ENCODE data around the gene OLFM3. TPM values are rescaled to one million over a fixed set of nuclear protein-coding genes. Genes with fewer than 3 reads are reported as not detected.

Gene OLFM3
- total and polyA plus RNA-seq, 9 donors: 0.33 TPM; not detected in 8

DNA sequence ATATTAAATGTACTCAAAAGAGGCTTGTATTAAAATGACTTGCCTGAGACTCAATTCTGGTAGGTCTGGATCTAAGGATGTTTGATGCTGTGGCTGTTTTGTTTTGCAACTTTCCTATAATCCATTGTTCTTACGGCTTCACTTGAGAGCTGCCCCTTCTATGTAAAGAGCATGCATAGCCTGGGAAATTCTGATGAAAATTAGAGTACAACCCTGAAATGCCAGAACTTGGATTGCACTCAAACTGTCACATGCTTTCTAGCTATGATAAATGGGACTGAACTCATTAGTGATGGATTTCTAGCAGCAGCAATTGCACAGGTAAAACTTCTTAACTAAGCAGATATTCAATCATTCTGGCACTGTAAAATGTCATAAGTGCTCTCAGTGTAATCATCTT is 67.9 kb downstream of the OLFM3 start:
- TF ChIP-seq EP300 (IDR thresholded peaks at IDR 0.05): no peak
- TF ChIP-seq, protein P1, sequence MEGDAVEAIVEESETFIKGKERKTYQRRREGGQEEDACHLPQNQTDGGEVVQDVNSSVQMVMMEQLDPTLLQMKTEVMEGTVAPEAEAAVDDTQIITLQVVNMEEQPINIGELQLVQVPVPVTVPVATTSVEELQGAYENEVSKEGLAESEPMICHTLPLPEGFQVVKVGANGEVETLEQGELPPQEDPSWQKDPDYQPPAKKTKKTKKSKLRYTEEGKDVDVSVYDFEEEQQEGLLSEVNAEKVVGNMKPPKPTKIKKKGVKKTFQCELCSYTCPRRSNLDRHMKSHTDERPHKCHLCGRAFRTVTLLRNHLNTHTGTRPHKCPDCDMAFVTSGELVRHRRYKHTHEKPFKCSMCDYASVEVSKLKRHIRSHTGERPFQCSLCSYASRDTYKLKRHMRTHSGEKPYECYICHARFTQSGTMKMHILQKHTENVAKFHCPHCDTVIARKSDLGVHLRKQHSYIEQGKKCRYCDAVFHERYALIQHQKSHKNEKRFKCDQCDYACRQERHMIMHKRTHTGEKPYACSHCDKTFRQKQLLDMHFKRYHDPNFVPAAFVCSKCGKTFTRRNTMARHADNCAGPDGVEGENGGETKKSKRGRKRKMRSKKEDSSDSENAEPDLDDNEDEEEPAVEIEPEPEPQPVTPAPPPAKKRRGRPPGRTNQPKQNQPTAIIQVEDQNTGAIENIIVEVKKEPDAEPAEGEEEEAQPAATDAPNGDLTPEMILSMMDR (IDR thresholded peaks at IDR 0.05): no peak
- no peak for TF ChIP-seq POLR2A (IDR thresholded peaks at IDR 0.05)
- H3K27me3 ChIP-seq: no peaks in the 10 kb centered on the region

DNA sequence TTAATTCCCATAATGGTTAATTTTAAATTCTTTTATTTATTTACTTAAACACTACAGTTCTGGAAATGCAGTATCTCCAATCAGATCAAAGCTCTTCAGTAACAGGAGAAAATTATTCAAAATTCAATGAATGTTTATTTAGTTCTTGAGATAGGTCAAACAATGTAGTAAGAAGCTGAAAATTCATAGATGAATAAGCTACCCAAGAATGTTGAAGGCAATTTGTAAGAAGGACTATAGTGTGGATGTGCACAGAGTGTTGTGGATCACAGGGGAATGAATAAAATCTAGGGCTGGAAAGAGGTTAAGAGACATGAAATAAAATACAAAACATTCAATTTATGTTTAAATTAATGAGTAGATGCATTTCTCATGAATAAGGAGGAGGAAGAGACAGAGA is 72.0 kb downstream of the OLFM3 start:
- TF ChIP-seq, protein P1 (IDR thresholded peaks at IDR 0.05): no peak
- TF ChIP-seq POLR2A (IDR thresholded peaks at IDR 0.05) (no peak), EP300 (IDR thresholded peaks at IDR 0.05) (no peak)
- Histone ChIP-seq H3K27me3 (no peaks in the 10 kb centered on the region), H3K4me3 (no peak overlapping the region), H3K36me3 (no peaks in the 10 kb centered on the region), H3K27ac (no peak overlapping the region), H3K9me3 (no peaks in the 10 kb centered on the region), H3K4me1 (ENCODE audit: insufficient read depth) (no peaks in the 10 kb centered on the region)
- intact Hi-C loops (cut with DNase I): no loop called here
- no peak for DNase-seq

More for the DNA sequence above, 67.9 kb downstream of the OLFM3 start:
- Histone ChIP-seq H3K27ac (no peak overlapping the region), H3K36me3 (no peaks in the 10 kb centered on the region), H3K4me3 (no peak overlapping the region), H3K4me1 (ENCODE audit: insufficient read depth) (no peaks in the 10 kb centered on the region), H3K9me3 (no peaks in the 10 kb centered on the region)
- no peak for DNase-seq
- intact Hi-C loops (cut with DNase I): no loop called here
- 91 to 95% (median 93%) methylated on average over 1 of the region's 1 CpG for WGBS, 3 donors

DNA sequence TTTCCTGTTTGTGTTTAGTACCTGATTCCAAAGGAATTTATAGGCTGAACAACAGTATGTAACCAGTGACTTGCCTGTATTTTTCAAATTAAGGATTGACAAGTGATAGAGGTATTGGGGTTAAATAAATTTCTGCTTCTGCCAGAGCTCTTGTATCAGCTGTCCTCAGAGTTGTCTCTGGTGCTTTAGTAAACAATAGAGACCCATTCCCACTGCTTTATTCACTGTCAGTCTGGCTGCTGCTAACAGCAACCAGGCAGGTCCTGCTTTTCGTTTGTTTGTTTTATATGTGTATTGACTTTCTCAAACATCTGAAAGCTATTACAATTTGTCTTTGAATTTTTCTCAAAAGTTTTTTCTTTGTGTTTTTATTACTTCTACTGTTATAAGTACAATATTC is 76.1 kb downstream of the OLFM3 start:
- Histone ChIP-seq H3K27me3 (no peaks in the 10 kb centered on the region), H3K36me3 (no peaks in the 10 kb centered on the region), H3K4me3 (no peak overlapping the region), H3K9me3 (no peaks in the 10 kb centered on the region), H3K4me1 (ENCODE audit: insufficient read depth) (no peaks in the 10 kb centered on the region), H3K27ac (no peak overlapping the region)
- TF ChIP-seq, protein P1 (IDR thresholded peaks at IDR 0.05): no peak
- TF ChIP-seq POLR2A (IDR thresholded peaks at IDR 0.05) (no peak), EP300 (IDR thresholded peaks at IDR 0.05) (no peak)
- no peak for DNase-seq
- 29 to 57% (median 34%) methylated on average over 1 of the region's 1 CpG for WGBS, 3 donors
- intact Hi-C loops (cut with DNase I): no loop called here

DNA sequence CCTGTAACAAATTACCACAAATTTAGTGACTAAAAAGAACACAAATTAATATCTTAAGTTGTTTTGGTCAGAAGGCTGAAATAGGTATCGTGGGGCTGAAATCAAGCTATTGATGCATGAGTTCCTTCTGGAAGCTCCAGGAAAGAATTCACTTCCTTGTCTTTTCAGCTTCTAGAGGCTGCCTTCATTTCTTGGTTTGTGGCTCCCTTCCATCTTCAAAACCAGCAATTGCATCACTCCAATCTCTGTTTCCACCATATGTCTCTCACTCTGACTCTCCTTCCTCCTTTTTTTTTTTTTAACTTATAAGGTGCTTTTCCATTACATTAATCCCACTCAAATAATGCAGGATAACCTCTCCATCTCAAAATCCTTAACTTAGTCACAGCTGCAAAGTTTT is 78.4 kb downstream of the OLFM3 start:
- Histone ChIP-seq H3K4me1 (ENCODE audit: insufficient read depth) (no peaks in the 10 kb centered on the region), H3K36me3 (no peaks in the 10 kb centered on the region), H3K27ac (no peak overlapping the region), H3K4me3 (no peak overlapping the region), H3K9me3 (no peaks in the 10 kb centered on the region), H3K27me3 (no peaks in the 10 kb centered on the region)
- intact Hi-C loops (cut with DNase I): no loop called here
- no peak for DNase-seq
- WGBS, 3 donors: 79 to 96% (median 90%) methylated on average over 1 of the region's 1 CpG
- no peak for TF ChIP-seq EP300 (IDR thresholded peaks at IDR 0.05)
- TF ChIP-seq, protein P1 (IDR thresholded peaks at IDR 0.05): no peak
- no peak for TF ChIP-seq POLR2A (IDR thresholded peaks at IDR 0.05)

DNA sequence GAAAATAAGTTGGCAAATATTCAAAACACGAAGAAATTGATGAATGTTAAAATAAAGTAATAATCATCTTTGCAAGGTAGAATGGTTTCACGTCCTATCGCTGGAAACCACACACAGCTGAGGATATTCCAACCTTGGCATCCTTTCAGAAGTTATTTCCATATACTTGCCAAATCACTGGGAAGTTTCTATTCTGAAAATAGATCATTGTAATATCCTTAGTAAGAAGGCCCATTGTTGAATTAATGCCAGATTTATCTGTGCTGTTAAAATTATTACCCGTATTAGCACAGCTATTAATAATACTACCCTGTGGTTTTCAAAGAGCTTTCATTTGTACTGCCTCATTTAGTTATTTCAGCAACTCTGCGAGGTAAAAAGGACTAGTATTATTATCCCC is 81.1 kb downstream of the OLFM3 start:
- no peak for DNase-seq
- WGBS, 3 donors: 11% methylated on average over 5 of the region's 5 CpGs
- Histone ChIP-seq H3K9me3 (no peaks in the 10 kb centered on the region), H3K4me1 (ENCODE audit: insufficient read depth) (no peaks in the 10 kb centered on the region), H3K27me3 (no peaks in the 10 kb centered on the region), H3K36me3 (no peaks in the 10 kb centered on the region), H3K27ac (no peak overlapping the region), H3K4me3 (no peak overlapping the region)
- TF ChIP-seq EP300 (IDR thresholded peaks at IDR 0.05) (no peak), POLR2A (IDR thresholded peaks at IDR 0.05) (no peak)
- TF ChIP-seq, protein P1 (IDR thresholded peaks at IDR 0.05): no peak
- intact Hi-C loops (cut with DNase I): no loop called here
